HG02678 (cell line): ENCODE data around the gene HABP2.

ENCODE experiments used
- ATAC-seq: cut with Tn5 transposase; IDR thresholded peaks from one replicate; pipeline ENCODE4 v1.9.1; 2021; ENCODE audit warnings: mild to moderate bottlenecking, moderate library complexity; ENCODE audit not compliant: unreplicated experiment

Gene HABP2

GRCh38 chr10:113555751-113556150 is 2.9 kb downstream of the HABP2 start:
- ATAC-seq: no peak

- ATAC-seq: no peak
Observed at GRCh38 chr10:113557424-113557862, 4.6 kb downstream of the HABP2 start.

- no peak for ATAC-seq
Observed at GRCh38 chr10:113557903-113558321, 5.1 kb downstream of the HABP2 start.

- ATAC-seq: no peak
Observed at GRCh38 chr10:113560071-113560470, 7.2 kb downstream of the HABP2 start.

- ATAC-seq: no peak
Observed at GRCh38 chr10:113561214-113561613, 8.4 kb downstream of the HABP2 start.

GRCh38 chr10:113562069-113562468 is 9.2 kb downstream of the HABP2 start:
- no peak for ATAC-seq

- no peak for ATAC-seq
Observed at GRCh38 chr10:113562704-113563103, 9.9 kb downstream of the HABP2 start.

GRCh38 chr10:113563306-113564088 is 10.6 kb downstream of the HABP2 start:
- peak; percentile 98 for ATAC-seq

- ATAC-seq: no peak
Observed at GRCh38 chr10:113565364-113565763, 12.5 kb downstream of the HABP2 start.

GRCh38 chr10:113566888-113567287 is 14.0 kb downstream of the HABP2 start:
- no peak for ATAC-seq

- ATAC-seq: no peak
Observed at GRCh38 chr10:113569576-113569975, 16.7 kb downstream of the HABP2 start.

- no peak for ATAC-seq
Observed at GRCh38 chr10:113572520-113573290, 19.9 kb downstream of the HABP2 start.

- no peak for ATAC-seq
Observed at GRCh38 chr10:113573368-113573767, 20.5 kb downstream of the HABP2 start.

GRCh38 chr10:113576852-113577251 is 24.0 kb downstream of the HABP2 start:
- no peak for ATAC-seq

- no peak for ATAC-seq
Observed at GRCh38 chr10:113578773-113579172, 25.9 kb downstream of the HABP2 start.

- no peak for ATAC-seq
Observed at GRCh38 chr10:113581092-113581491, 28.2 kb downstream of the HABP2 start.

GRCh38 chr10:113583571-113583970 is 30.7 kb downstream of the HABP2 start:
- no peak for ATAC-seq

- ATAC-seq: no peak
Observed at GRCh38 chr10:113585949-113586348, 33.1 kb downstream of the HABP2 start.

- ATAC-seq: no peak
Observed at GRCh38 chr10:113589201-113589770, 36.4 kb downstream of the HABP2 start.

GRCh38 chr10:113590581-113590980 is 37.7 kb downstream of the HABP2 start:
- no peak for ATAC-seq

GRCh38 chr10:113592380-113592779 is 39.5 kb downstream of the HABP2 start:
- no peak for ATAC-seq

- ATAC-seq: no peak
Observed at GRCh38 chr10:113594652-113595051, 41.8 kb downstream of the HABP2 start.
